Astrocyte of the cerebellum (primary cell): ENCODE measurements around the gene PPP1R1C.

Source experiments
- DNase-seq: peaks from one replicate; pipeline ENCODE4 v3.0.0-alpha.2; 2011; ENCODE audit warnings: low read depth
- H3K4me3 ChIP-seq: 2 replicates; pipeline ENCODE4 v1.5.1; 2011; ENCODE audit warnings: mild to moderate bottlenecking, low read depth, low read length, moderate library complexity
- CTCF ChIP-seq: IDR thresholded peaks from 2 replicates; pipeline ENCODE4 v1.5.1; 2012; ENCODE audit warnings: low read length, low read depth, moderate library complexity, mild to moderate bottlenecking; ENCODE audit errors: missing control alignments
- in situ Hi-C: cut with HindIII; loops from 2 replicates; pipeline ENCODE4 v1.10.0; 2017; ENCODE audit warnings: low sequenced_read_pairs

The PPP1R1C gene

GRCh38 chr2:182098648-182099047 is 113.0 kb downstream of the PPP1R1C start:
- no peak for TF ChIP-seq CTCF
- no peak for DNase-seq
- no peak overlapping the region for H3K4me3 ChIP-seq
- in situ Hi-C loops: loop anchor here (25.0 kb wide), 1 partner anchor 336 kb away; no protein-coding TSS in a partner anchor

GRCh38 chr2:182101263-182101662 is 115.6 kb downstream of the PPP1R1C start:
- no peak overlapping the region for H3K4me3 ChIP-seq
- in situ Hi-C loops: no loop called here
- TF ChIP-seq CTCF: no peak
- no peak for DNase-seq

- TF ChIP-seq CTCF: no peak
- DNase-seq: no peak
- in situ Hi-C loops: no loop called here
- H3K4me3 ChIP-seq: no peak overlapping the region
Measured at GRCh38 chr2:182103526-182103925, 117.9 kb downstream of the PPP1R1C start.

GRCh38 chr2:182110347-182110746 is 124.7 kb downstream of the PPP1R1C start:
- no peak overlapping the region for H3K4me3 ChIP-seq
- no peak for TF ChIP-seq CTCF
- in situ Hi-C loops: no loop called here
- DNase-seq: no peak

GRCh38 chr2:182113334-182113733 is 127.7 kb downstream of the PPP1R1C start:
- TF ChIP-seq CTCF: no peak
- DNase-seq: no peak
- H3K4me3 ChIP-seq: no peak overlapping the region
- in situ Hi-C loops: no loop called here

- TF ChIP-seq CTCF: no peak
- in situ Hi-C loops: no loop called here
- no peak overlapping the region for H3K4me3 ChIP-seq
- no peak for DNase-seq
Measured at GRCh38 chr2:182115258-182115657, 129.6 kb downstream of the PPP1R1C start.

GRCh38 chr2:182116774-182117173 is 131.1 kb downstream of the PPP1R1C start:
- DNase-seq: no peak
- no peak for TF ChIP-seq CTCF
- H3K4me3 ChIP-seq: no peak overlapping the region
- in situ Hi-C loops: no loop called here
